Esophagus muscularis mucosa (tissue), 4 donors: ENCODE results near the gene ASB2. TPM values are rescaled to one million over a fixed set of nuclear protein-coding genes. Genes with fewer than 3 reads are reported as not detected.

Experiments
- DNase-seq: peaks from one replicate; pipeline ENCODE4 v3.0.0-alpha.2; 2017; ENCODE audit errors: extremely low spot score
- H3K27ac ChIP-seq, 4 donors: fragments of 200-600 bp; sonication (generic); replicated peaks in 1 of 4; 1 replicate in 3 of 4; 2 replicates in 1 of 4; pipeline ENCODE4 v1.5.1; 2016 to 2019; ENCODE audit warnings: mild to moderate bottlenecking in 1 of 4
- H3K27me3 ChIP-seq, 4 donors: fragments of 200-600 bp; sonication (generic); one replicate each; pipeline versions ENCODE4 v1.5.1 to v1.6.0; 2016 to 2019
- H3K36me3 ChIP-seq, 4 donors: fragments of 200-600 bp; sonication (generic); one replicate each; pipeline ENCODE4 v1.5.1; 2016 to 2019
- H3K4me1 ChIP-seq, 4 donors: fragments of 200-600 bp; sonication (generic); one replicate each; pipeline ENCODE4 v1.5.1; 2016 to 2019
- H3K4me3 ChIP-seq, 4 donors: fragments of 200-600 bp; sonication (generic); 1 replicate in 2 of 4; 2 replicates in 2 of 4; pipeline ENCODE4 v1.5.1; 2016 to 2019; ENCODE audit warnings: mild to moderate bottlenecking in 4 of 4, moderate library complexity in 1 of 4
- H3K9me3 ChIP-seq, 4 donors: fragments of 200-600 bp; sonication (generic); 1 replicate in 3 of 4; 2 replicates in 1 of 4; pipeline ENCODE4 v1.5.1; 2016 to 2019
- CTCF ChIP-seq, 3 experiments: fragments of 200-600 bp in 2 of 3; fragments of 450-650 bp in 1 of 3; sonication (generic) in 2 of 3; IDR thresholded peaks; one replicate each; pipeline ENCODE4 v1.5.1; 2017 to 2019; ENCODE audit warnings: antibody characterized with exemption in 3 of 3, mild to moderate bottlenecking in 2 of 3, moderate library complexity in 1 of 3
- EP300 ChIP-seq: sonication (generic); formaldehyde crosslinking; IDR thresholded peaks from one replicate; pipeline ENCODE4 v1.6.1; 2017; ENCODE audit warnings: antibody characterized with exemption
- POLR2A ChIP-seq: fragments of 450-650 bp; IDR thresholded peaks from one replicate; pipeline ENCODE4 v1.6.1; 2017; ENCODE audit warnings: antibody characterized with exemption, moderate library complexity, mild to moderate bottlenecking, low read depth
- POLR2AphosphoS5 ChIP-seq, 2 donors: sonication (generic); formaldehyde crosslinking; IDR thresholded peaks; one replicate each; pipeline ENCODE4 v1.6.1; 2017; ENCODE audit warnings: antibody characterized with exemption in 2 of 2
- WGBS: methylation state at CpG from one replicate; pipeline ENCODE4 v1.1.5; 2018; 5-methylcytosine and 5-hydroxymethylcytosine counted together
- intact Hi-C: fragments of 100-400 bp; cut with DNase I; formaldehyde crosslinking; loops from one replicate; pipeline ENCODE4 v1.15.1; 2023
- total RNA-seq, 4 donors: library from RNA; depleted of rRNA; stranded (reverse); fragments of >200 nt; gene quantifications; one replicate each; pipeline versions ENCODE4 v1.1.0 to v1.2.1, GENCODE V29; 2016

The ASB2 gene
- total RNA-seq, 4 donors from 2014 or later: 53.5 to 164 (median 105) TPM

GRCh38 chr14:93989939-93990338, 13.6 kb upstream of the ASB2 start:
- Histone ChIP-seq H3K27me3 (no peaks in the 10 kb centered on the region), H3K27ac (no peak overlapping the region), H3K36me3 (no peaks in the 10 kb centered on the region), H3K4me3 (no peak overlapping the region), H3K4me1 (peaks cover 15 to 41% (median 36%) of the 10 kb centered on the region in 4 donors), H3K9me3 (no peaks in the 10 kb centered on the region)
- DNase-seq: no peak
- WGBS: 91% methylated on average over 4 of the region's 4 CpGs
- intact Hi-C loops: no loop called here
- TF ChIP-seq POLR2A (no peak), POLR2AphosphoS5 (IDR thresholded peaks at IDR 0.05) (no peak), CTCF (IDR thresholded peaks at IDR 0.05) (no peak), EP300 (no peak)

GRCh38 chr14:93987815-93988476, 11.6 kb upstream of the ASB2 start:
- Histone ChIP-seq H3K4me3 (no peak overlapping the region), H3K36me3 (no peaks in the 10 kb centered on the region), H3K27ac (peak overlapping the region in 3 of 4 donors; percentile 25 to 66 (median 63)), H3K9me3 (no peaks in the 10 kb centered on the region), H3K27me3 (no peaks in the 10 kb centered on the region), H3K4me1 (peaks cover 28 to 45% (median 37%) of the 10 kb centered on the region in 4 donors)
- intact Hi-C loops: no loop called here
- WGBS: 83% methylated on average over 3 of the region's 3 CpGs
- DNase-seq: no peak
- TF ChIP-seq POLR2AphosphoS5 (IDR thresholded peaks at IDR 0.05): no peak
- no peak for TF ChIP-seq POLR2A
- TF ChIP-seq EP300: no peak
- no peak for TF ChIP-seq CTCF (IDR thresholded peaks at IDR 0.05)

GRCh38 chr14:93987376-93987775, 11.0 kb upstream of the ASB2 start:
- H3K27me3 ChIP-seq: no peaks in the 10 kb centered on the region
- H3K27ac ChIP-seq: peak overlapping the region; percentile 22 to 66 (median 44)
- H3K36me3 ChIP-seq: no peaks in the 10 kb centered on the region
- intact Hi-C loops: no loop called here
- no peak for TF ChIP-seq EP300
- no peak for TF ChIP-seq CTCF (IDR thresholded peaks at IDR 0.05)
- no peak for TF ChIP-seq POLR2AphosphoS5 (IDR thresholded peaks at IDR 0.05)
- no peak for TF ChIP-seq POLR2A
- WGBS: 64% methylated on average over 10 of the region's 12 CpGs
- H3K9me3 ChIP-seq: no peaks in the 10 kb centered on the region
- no peak overlapping the region for H3K4me3 ChIP-seq
- no peak for DNase-seq
- H3K4me1 ChIP-seq: peaks cover 33 to 51% (median 42%) of the 10 kb centered on the region in 4 donors

GRCh38 chr14:93986955-93987354, 10.6 kb upstream of the ASB2 start:
- intact Hi-C loops: no loop called here

GRCh38 chr14:93984987-93985410, 8.6 kb upstream of the ASB2 start:
- Histone ChIP-seq H3K4me3 (no peak overlapping the region), H3K27me3 (no peaks in the 10 kb centered on the region), H3K9me3 (no peaks in the 10 kb centered on the region), H3K4me1 (peaks cover 52 to 75% (median 65%) of the 10 kb centered on the region in 4 donors), H3K27ac (peak overlapping the region; percentile 74 to 95 (median 90)), H3K36me3 (no peaks in the 10 kb centered on the region)
- peak; percentile 9 to 56 (median 47) for TF ChIP-seq CTCF (IDR thresholded peaks at IDR 0.05)
- TF ChIP-seq POLR2A: no peak
- peak; percentile 62 to 69 for TF ChIP-seq POLR2AphosphoS5 (IDR thresholded peaks at IDR 0.05)
- no peak for TF ChIP-seq EP300
- intact Hi-C loops: no loop called here
- 35% methylated on average over 4 of the region's 7 CpGs for WGBS
- DNase-seq: no peak

More at GRCh38 chr14:93986955-93987354, 10.6 kb upstream of the ASB2 start:
- H3K27ac ChIP-seq: peak overlapping the region; percentile 22 to 66 (median 44)
- TF ChIP-seq POLR2A (peak; percentile 4), POLR2AphosphoS5 (IDR thresholded peaks at IDR 0.05) (no peak), EP300 (no peak)
- DNase-seq: no peak
- no peaks in the 10 kb centered on the region for H3K27me3 ChIP-seq
- WGBS: 60% methylated on average over 5 of the region's 9 CpGs
- H3K4me1 ChIP-seq: peaks cover 36 to 55% (median 46%) of the 10 kb centered on the region in 4 donors
- no peak overlapping the region for H3K4me3 ChIP-seq
- no peaks in the 10 kb centered on the region for H3K9me3 ChIP-seq
- no peaks in the 10 kb centered on the region for H3K36me3 ChIP-seq
